Activated CD4-positive, alpha-beta T cell treated with anti-CD3 and anti-CD28 coated beads, Interleukin-2, amount 50 U/mL, for 24 hours (primary cell): ENCODE data around the gene HCRT.
"Not testable (repeated sequence)": the region's sequence is repeated elsewhere in the genome, so short reads cannot be mapped to it uniquely, and the experiment has no call there.

Experiments used
- DNase-seq, 2 donors: peaks; one replicate each; pipeline ENCODE4 v3.0.0-alpha.2; 2020; ENCODE audit warnings: low read depth in 1 of 2, low spot score in 1 of 2

HCRT gene

GRCh38 chr17:42184713-42185620, at the start of gene HCRT:
HCRT (minus strand) TSS chr17:42185452; CDS start chr17:42185365, 87 bp downstream.
- DNase-seq: no peak

- DNase-seq: no peak
Measured at GRCh38 chr17:42233994-42234393, 48.7 kb upstream of the HCRT start.

- no peak for DNase-seq
Measured at GRCh38 chr17:42233156-42233555, 47.9 kb upstream of the HCRT start.

- DNase-seq: no peak
Measured at GRCh38 chr17:42230225-42230624, 45.0 kb upstream of the HCRT start.

- DNase-seq: no peak
Measured at GRCh38 chr17:42227849-42228700, 42.8 kb upstream of the HCRT start.

- DNase-seq: no peak
Measured at GRCh38 chr17:42225646-42226045, 40.4 kb upstream of the HCRT start.

GRCh38 chr17:42224651-42225050, 39.4 kb upstream of the HCRT start:
- no peak for DNase-seq

- DNase-seq: peak; percentile 14 to 38
Measured at GRCh38 chr17:42221886-42222745, 36.9 kb upstream of the HCRT start.

- DNase-seq: not testable (repeated sequence)
Measured at GRCh38 chr17:42219280-42219679, 34.0 kb upstream of the HCRT start.

GRCh38 chr17:42214156-42214555, 28.9 kb upstream of the HCRT start:
- DNase-seq: no peak

GRCh38 chr17:42212382-42212781, 27.1 kb upstream of the HCRT start:
- DNase-seq: no peak

- not testable (repeated sequence) for DNase-seq
Measured at GRCh38 chr17:42211921-42212341, 26.7 kb upstream of the HCRT start.

- DNase-seq: no peak
Measured at GRCh38 chr17:42210046-42210445, 24.8 kb upstream of the HCRT start.

GRCh38 chr17:42206153-42206612, 20.9 kb upstream of the HCRT start:
- DNase-seq: not testable (repeated sequence)

- DNase-seq: no peak
Measured at GRCh38 chr17:42203354-42203753, 18.1 kb upstream of the HCRT start.

- no peak for DNase-seq
Measured at GRCh38 chr17:42202696-42203095, 17.4 kb upstream of the HCRT start.

GRCh38 chr17:42202159-42202558, 16.9 kb upstream of the HCRT start:
- no peak for DNase-seq

- DNase-seq: no peak
Measured at GRCh38 chr17:42201458-42201772, 16.2 kb upstream of the HCRT start.

GRCh38 chr17:42200706-42201457, 15.6 kb upstream of the HCRT start:
- no peak for DNase-seq

GRCh38 chr17:42199416-42200011, 14.3 kb upstream of the HCRT start:
- no peak for DNase-seq
